H9 (cell line): ENCODE results near the gene MRM1. TPM values are rescaled to one million over a fixed set of nuclear protein-coding genes. Genes with fewer than 3 reads are reported as not detected.

Experiments
- DNase-seq: peaks from one replicate; pipeline ENCODE4 v3.0.0-alpha.2; 2017
- H2AFZ ChIP-seq: one replicate; pipeline ENCODE4 v1.6.1; 2013; ENCODE audit warnings: mild to moderate bottlenecking, low read length, control low read depth, moderate library complexity
- H2AK5ac ChIP-seq: 2 replicates; pipeline ENCODE4 v1.6.1; 2013; ENCODE audit warnings: low read length, control low read depth, mixed read lengths; ENCODE audit not compliant: insufficient read length
- H2BK120ac ChIP-seq: one replicate; pipeline ENCODE4 v1.6.1; 2013; ENCODE audit warnings: low read depth, mild to moderate bottlenecking, low read length, control low read depth, inconsistent platforms; ENCODE audit not compliant: poor library complexity, severe bottlenecking
- H2BK12ac ChIP-seq: 2 replicates; pipeline ENCODE4 v1.6.1; 2013; ENCODE audit warnings: low read length, control low read depth, mixed read lengths, low read depth; ENCODE audit not compliant: insufficient read length
- H2BK15ac ChIP-seq: 2 replicates; pipeline ENCODE4 v1.6.1; 2013; ENCODE audit warnings: low read depth, low read length, control low read depth
- H2BK20ac ChIP-seq: one replicate; pipeline ENCODE4 v1.6.1; 2013; ENCODE audit warnings: low read depth, mild to moderate bottlenecking, low read length, control low read depth, inconsistent platforms; ENCODE audit not compliant: poor library complexity, severe bottlenecking
- H2BK5ac ChIP-seq: 2 replicates; pipeline ENCODE4 v1.6.1; 2013; ENCODE audit warnings: low read length, control low read depth, mixed read lengths; ENCODE audit not compliant: insufficient read length
- H3K14ac ChIP-seq: 2 replicates; pipeline ENCODE4 v1.6.1; 2013; ENCODE audit warnings: low read length, control low read depth; ENCODE audit not compliant: insufficient read depth
- H3K18ac ChIP-seq: 2 replicates; pipeline ENCODE4 v1.6.1; 2013; ENCODE audit warnings: low read depth, mild to moderate bottlenecking, mixed read lengths, low read length, control low read depth; ENCODE audit not compliant: insufficient read length
- H3K23ac ChIP-seq: 2 replicates; pipeline ENCODE4 v1.6.1; 2013; ENCODE audit warnings: low read length, control low read depth, mixed read lengths, low read depth; ENCODE audit not compliant: insufficient read length
- H3K23me2 ChIP-seq: 2 replicates; pipeline ENCODE4 v1.6.1; 2013; ENCODE audit warnings: low read depth, mild to moderate bottlenecking, mixed read lengths, low read length, control low read depth; ENCODE audit not compliant: insufficient read length, poor library complexity, severe bottlenecking
- H3K27ac ChIP-seq: 2 replicates; pipeline ENCODE4 v1.5.1; 2013; ENCODE audit warnings: low read length, control low read depth, mixed read lengths, low read depth; ENCODE audit not compliant: insufficient read length
- H3K27me3 ChIP-seq: 2 replicates; pipeline ENCODE4 v1.6.1; 2013; ENCODE audit warnings: low read length, control low read depth, inconsistent platforms; ENCODE audit not compliant: insufficient read depth
- H3K4ac ChIP-seq: 2 replicates; pipeline ENCODE4 v1.6.1; 2013; ENCODE audit warnings: low read depth, mild to moderate bottlenecking, control low read depth, inconsistent platforms, low read length, moderate library complexity
- H3K4me1 ChIP-seq: 2 replicates; pipeline ENCODE4 v1.6.1; 2013; ENCODE audit warnings: low read length, control low read depth, inconsistent platforms; ENCODE audit not compliant: insufficient read depth
- H3K4me2 ChIP-seq: 2 replicates; pipeline ENCODE4 v1.6.1; 2013; ENCODE audit warnings: low read length, control low read depth, mixed read lengths; ENCODE audit not compliant: insufficient read length, insufficient read depth
- H3K56ac ChIP-seq: 2 replicates; pipeline ENCODE4 v1.6.1; 2013; ENCODE audit warnings: low read depth, mild to moderate bottlenecking, mixed read lengths, low read length, control low read depth; ENCODE audit not compliant: insufficient read length
- H3K79me1 ChIP-seq: 2 replicates; pipeline ENCODE4 v1.6.1; 2013; ENCODE audit warnings: low read depth, mild to moderate bottlenecking, moderate library complexity, low read length, control low read depth, inconsistent platforms; ENCODE audit not compliant: insufficient read depth, poor library complexity, severe bottlenecking
- H3K79me2 ChIP-seq: 2 replicates; pipeline ENCODE4 v1.6.1; 2013; ENCODE audit warnings: low read length, control low read depth, inconsistent platforms; ENCODE audit not compliant: insufficient read depth
- H3K9ac ChIP-seq: 2 replicates; pipeline ENCODE4 v1.6.1; 2013; ENCODE audit warnings: low read length, control low read depth, mixed read lengths; ENCODE audit not compliant: insufficient read length; ENCODE audit errors: extremely low read depth
- H3K9me3 ChIP-seq: one replicate; pipeline ENCODE4 v1.6.1; 2013; ENCODE audit warnings: low read depth, low read length, inconsistent platforms; ENCODE audit not compliant: control insufficient read depth
- H3T11ph ChIP-seq: one replicate; pipeline ENCODE4 v1.6.1; 2013; ENCODE audit warnings: mild to moderate bottlenecking, low read length, control low read depth, inconsistent platforms
- H4K20me1 ChIP-seq: one replicate; pipeline ENCODE4 v1.6.1; 2013; ENCODE audit not compliant: control insufficient read depth, insufficient read length, insufficient read depth
- H4K5ac ChIP-seq: 2 replicates; pipeline ENCODE4 v1.6.1; 2013; ENCODE audit warnings: low read depth, mild to moderate bottlenecking, mixed read lengths, low read length, control low read depth; ENCODE audit not compliant: insufficient read length
- H4K8ac ChIP-seq: replicated peaks from 2 replicates; pipeline ENCODE4 v1.6.1; 2013; ENCODE audit warnings: low read length, control low read depth, mixed read lengths, low read depth; ENCODE audit not compliant: insufficient read length
- H4K91ac ChIP-seq: 2 replicates; pipeline ENCODE4 v1.6.1; 2013; ENCODE audit warnings: low read depth, mild to moderate bottlenecking, moderate library complexity, mixed read lengths, low read length, control low read depth; ENCODE audit not compliant: insufficient read length
- H3K27ac Mint-ChIP-seq, 3 experiments: 2 replicates in 2 of 3; 3 replicates in 1 of 3; pipeline ENCODE4 v1.8.0; 2020 to 2021; ENCODE audit warnings: mixed read lengths in 3 of 3, mild to moderate bottlenecking in 1 of 3, moderate library complexity in 1 of 3
- H3K27me3 Mint-ChIP-seq: 2 replicates; pipeline ENCODE4 v1.8.0; 2021; ENCODE audit warnings: low read depth, mild to moderate bottlenecking, moderate library complexity, mixed read lengths
- H3K36me3 Mint-ChIP-seq, 3 experiments: 2 replicates in 2 of 3; 3 replicates in 1 of 3; pipeline ENCODE4 v1.8.0; 2020 to 2021; ENCODE audit warnings: low read depth in 3 of 3, mixed read lengths in 3 of 3; ENCODE audit not compliant: insufficient read depth in 1 of 3
- H3K4me1 Mint-ChIP-seq, 2 experiments: 2 replicates each; pipeline ENCODE4 v1.8.0; 2020; ENCODE audit warnings: mixed read lengths in 2 of 2
- H3K4me3 Mint-ChIP-seq, 2 experiments: 2 replicates in 1 of 2; 3 replicates in 1 of 2; pipeline ENCODE4 v1.8.0; 2020 to 2021; ENCODE audit warnings: mild to moderate bottlenecking in 2 of 2, mixed read lengths in 2 of 2, moderate library complexity in 1 of 2
- H3K9me3 Mint-ChIP-seq, 2 experiments: 2 replicates in 1 of 2; 3 replicates in 1 of 2; pipeline ENCODE4 v1.8.0; 2020; ENCODE audit warnings: mild to moderate bottlenecking in 2 of 2, mixed read lengths in 2 of 2, moderate library complexity in 1 of 2
- WGBS: extraction: QIAGEN DNeasy Blood & Tissue Kit; methylation state at CpG from one replicate; pipeline ENCODE4 v1.1.7; 2013; ENCODE audit warnings: missing lambda C conversion rate, low lambda C conversion rate, mixed read lengths; ENCODE audit not compliant: insufficient read length; ENCODE audit errors: extremely low coverage; 5-methylcytosine and 5-hydroxymethylcytosine counted together
- total RNA-seq: library from RNA; stranded (reverse); gene quantifications from 2 replicates; pipeline ENCODE4 v1.2.1, GENCODE V29; 2021
- TF ChIP-seq, protein P1 (sequence below): fragments of 200-600 bp; sonication (generic); conservative IDR thresholded peaks from 3 replicates; pipeline ENCODE4 v1.8.0; 2021; ENCODE audit warnings: antibody characterized with exemption, mild to moderate bottlenecking

The MRM1 gene
- total RNA-seq, 1 experiment from 2014 or later: 10.3 TPM

GRCh38 chr17:36598951-36599401 is 2.4 kb upstream of the MRM1 start:
- no peak for DNase-seq
- Histone ChIP-seq H3K9me3 (no peaks in the 10 kb centered on the region), H3K9ac (no peak overlapping the region), H3K23ac (no peak overlapping the region), H4K8ac (no peak overlapping the region), H3K56ac (no peak overlapping the region), H3K18ac (no peak overlapping the region), H2BK12ac (no peak overlapping the region), H3T11ph (no peak overlapping the region), H3K4me1 (no peaks in the 10 kb centered on the region), H3K79me1 (no peaks in the 10 kb centered on the region), H3K27ac (no peak overlapping the region), H2BK5ac (no peak overlapping the region), H3K14ac (no peak overlapping the region), H3K4ac (no peak overlapping the region), H2AK5ac (no peak overlapping the region), H3K27me3 (no peaks in the 10 kb centered on the region), H3K4me2 (no peak overlapping the region), H4K91ac (no peak overlapping the region), H3K79me2 (no peaks in the 10 kb centered on the region), H4K20me1 (no peaks in the 10 kb centered on the region), H2BK120ac (no peak overlapping the region), H4K5ac (no peak overlapping the region), H2BK20ac (no peak overlapping the region), H3K23me2 (peaks cover 19% of the 10 kb centered on the region), H2AFZ (no peak overlapping the region), H2BK15ac (no peak overlapping the region)
- peaks cover 10 to 37% (median 34%) of the 10 kb centered on the region in 3 experiments; a peak in 5 of 7 replicates for H3K36me3 Mint-ChIP-seq
- no peak overlapping the region for H3K27ac Mint-ChIP-seq
- WGBS: no CpG with 5 or more reads among the region's 13 CpGs
- H3K9me3 Mint-ChIP-seq: no peaks in the 10 kb centered on the region
- no peak overlapping the region for H3K4me3 Mint-ChIP-seq
- peaks cover 24 to 26% of the 10 kb centered on the region in 2 experiments for H3K4me1 Mint-ChIP-seq
- H3K27me3 Mint-ChIP-seq: no peaks in the 10 kb centered on the region; the same call in 1 of the 2 replicates
- TF ChIP-seq, protein P1, sequence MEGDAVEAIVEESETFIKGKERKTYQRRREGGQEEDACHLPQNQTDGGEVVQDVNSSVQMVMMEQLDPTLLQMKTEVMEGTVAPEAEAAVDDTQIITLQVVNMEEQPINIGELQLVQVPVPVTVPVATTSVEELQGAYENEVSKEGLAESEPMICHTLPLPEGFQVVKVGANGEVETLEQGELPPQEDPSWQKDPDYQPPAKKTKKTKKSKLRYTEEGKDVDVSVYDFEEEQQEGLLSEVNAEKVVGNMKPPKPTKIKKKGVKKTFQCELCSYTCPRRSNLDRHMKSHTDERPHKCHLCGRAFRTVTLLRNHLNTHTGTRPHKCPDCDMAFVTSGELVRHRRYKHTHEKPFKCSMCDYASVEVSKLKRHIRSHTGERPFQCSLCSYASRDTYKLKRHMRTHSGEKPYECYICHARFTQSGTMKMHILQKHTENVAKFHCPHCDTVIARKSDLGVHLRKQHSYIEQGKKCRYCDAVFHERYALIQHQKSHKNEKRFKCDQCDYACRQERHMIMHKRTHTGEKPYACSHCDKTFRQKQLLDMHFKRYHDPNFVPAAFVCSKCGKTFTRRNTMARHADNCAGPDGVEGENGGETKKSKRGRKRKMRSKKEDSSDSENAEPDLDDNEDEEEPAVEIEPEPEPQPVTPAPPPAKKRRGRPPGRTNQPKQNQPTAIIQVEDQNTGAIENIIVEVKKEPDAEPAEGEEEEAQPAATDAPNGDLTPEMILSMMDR: no peak
